Heart right ventricle (tissue), 16 donors: ENCODE measurements around the gene RNF40. TPM values are rescaled to one million over a fixed set of nuclear protein-coding genes. Genes with fewer than 3 reads are reported as not detected.

Source experiments
- ATAC-seq, 8 donors: fragments of 200-7000 bp; cut with Tn5 transposase; one replicate each; pipeline ENCODE4 v1.9.1; 2020; ENCODE audit warnings: mild to moderate bottlenecking in 8 of 8, moderate library complexity in 8 of 8, moderate number of reproducible peaks in 1 of 8
- DNase-seq, 2 donors: peaks; one replicate each; pipeline ENCODE4 v3.0.0-alpha.2; 2020
- H3K27ac ChIP-seq, 10 donors: fragments of 200-600 bp; sonication (generic) in 2 of 10; one replicate each; pipeline versions ENCODE4 v1.5.0 to v1.8.0; 2020 to 2022; ENCODE audit warnings: mild to moderate bottlenecking in 3 of 10
- H3K27me3 ChIP-seq, 7 donors: fragments of 200-600 bp; one replicate each; pipeline ENCODE4 v1.8.0; 2021 to 2022; ENCODE audit warnings: mild to moderate bottlenecking in 2 of 7
- H3K36me3 ChIP-seq, 9 donors: fragments of 200-600 bp; sonication (generic) in 1 of 9; one replicate each; pipeline versions ENCODE4 v1.5.0 to v1.8.0; 2020 to 2022; ENCODE audit warnings: mild to moderate bottlenecking in 2 of 9
- H3K4me1 ChIP-seq, 9 donors: fragments of 200-600 bp; sonication (generic) in 1 of 9; one replicate each; pipeline versions ENCODE4 v1.5.0 to v1.8.0; 2020 to 2022; ENCODE audit warnings: mild to moderate bottlenecking in 4 of 9
- H3K4me3 ChIP-seq, 10 donors: fragments of 200-600 bp; sonication (generic) in 2 of 10; one replicate each; pipeline versions ENCODE4 v1.5.0 to v1.8.0; 2020 to 2022; ENCODE audit warnings: mild to moderate bottlenecking in 7 of 10, moderate library complexity in 2 of 10
- H3K9me3 ChIP-seq, 11 donors: fragments of 200-600 bp in 10 of 11; sonication (generic) in 2 of 11; one replicate each; pipeline versions ENCODE4 v1.5.0 to v1.8.0; 2013 to 2022; ENCODE audit warnings: mild to moderate bottlenecking in 2 of 11, control low read depth in 1 of 11, moderate library complexity in 1 of 11
- CTCF ChIP-seq, 9 donors: fragments of 200-600 bp; sonication (generic) in 2 of 9; IDR thresholded peaks; one replicate each; pipeline versions ENCODE4 v1.5.0 to v1.8.0; 2021 to 2022; ENCODE audit warnings: antibody characterized with exemption in 9 of 9, mild to moderate bottlenecking in 5 of 9, moderate library complexity in 1 of 9
- WGBS, 2 donors: extraction: QIAGEN DNeasy Blood & Tissue Kit; methylation state at CpG; one replicate each; pipeline ENCODE4 v1.1.7; 2013; ENCODE audit warnings: inconsistent platforms in 1 of 2; 5-methylcytosine and 5-hydroxymethylcytosine counted together
- intact Hi-C, 10 donors: fragments of 100-400 bp; cut with DNase I; formaldehyde crosslinking; loops; one replicate each; pipeline versions ENCODE4 v1.11.1 to v1.14.2; 2022
- polyA plus RNA-seq, 2 donors: library from polyadenylated mRNA; stranded (reverse); fragments of 200-250 nt; gene quantifications; one replicate each; pipeline ENCODE4 v1.2.3, GENCODE V29; 2013
- total RNA-seq, 10 donors: library from RNA; stranded (reverse); fragmentation: NEBNext Ultra II Directional in 3 of 10; extraction: Animal tissue kit (Norgen Biotek cat#: 25700) in 3 of 10; gene quantifications; one replicate each; pipeline versions ENCODE4 v1.2.1 to v1.2.4, GENCODE V29; 2021 to 2023
- donor health status: Arrhythmogenic right ventricular cardiomyopathy.
- donor health status: ischemic (EF 13 %, LVEDD 7.1; RV severe dilation, severe dysfunction).
- donor health status: healthy with polysubstance abuse.
- donor health status: DM: no; HTN: yes; CAD: no.
- donor health status: DM: no; HTN: no; CAD: no.
- donor health status: ischemic (EF 25% LVEDD 6.9; RV normal size, moderate dysfunction).
- donor health status: ischemic (EF 25% LVEDD 5.7; RV mildly dilated, moderate dysfunction).
- donor health status: healthy.
- donor health status: DM: yes; HTN: yes; CAD: no.
- donor health status: Ischemic cardiomyopathy.
- donor health status: ischemic (EF 35%, LVEDD 5.7; RV mildly dilated, moderate dysfunction).
- donor health status: nonischemic (EF 11% LVEDD 7.7; RV severe dilation, severe dysfunction).
- donor health status: DM: yes; HTN: yes; CAD: no.
- donor health status: PGD.
- donor health status: ischemic (EF 29% LVEDD 5.4; RV normal size, mild dysfunction).
- donor health status: nonischemic (EF 23%, LVEDD 6.1; RV moderate dilation, normal function).

Gene RNF40
- total and polyA plus RNA-seq, 12 donors = 33.0 to 69.9 (median 42.6) TPM

GRCh38 chr16:30797670-30798309 is 35.7 kb downstream of the RNF40 start:
- Histone ChIP-seq H3K4me1 (no peaks in the 10 kb centered on the region), H3K9me3 (no peaks in the 10 kb centered on the region), H3K27me3 (no peaks in the 10 kb centered on the region), H3K4me3 (no peak overlapping the region), H3K36me3 (no peaks in the 10 kb centered on the region), H3K27ac (no peak overlapping the region)
- ATAC-seq (no peak), DNase-seq (no peak)
- intact Hi-C loops = no loop called here
- TF ChIP-seq CTCF (IDR thresholded peaks at IDR 0.05) = no peak
- 76 to 78% methylated on average over 8 of the region's 8 CpGs for WGBS, 2 donors

- Histone ChIP-seq H3K36me3 (no peaks in the 10 kb centered on the region), H3K27ac (no peak overlapping the region), H3K9me3 (no peaks in the 10 kb centered on the region), H3K4me1 (peaks cover 0 to 25% (median 19%) of the 10 kb centered on the region in 9 donors), H3K4me3 (no peak overlapping the region), H3K27me3 (no peaks in the 10 kb centered on the region)
- WGBS, 2 donors = 65 to 66% methylated on average over 3 of the region's 3 CpGs
- TF ChIP-seq CTCF (IDR thresholded peaks at IDR 0.05) = no peak
- DNase-seq (no peak), ATAC-seq (no peak)
- intact Hi-C loops = loop anchor here in 1 of 10 donors (10.0 kb wide), 1 partner anchor 72 kb away; no protein-coding TSS in a partner anchor
Measured at GRCh38 chr16:30802936-30803335, 40.8 kb downstream of the RNF40 start.

GRCh38 chr16:30805056-30805369 is 42.9 kb downstream of the RNF40 start:
- Histone ChIP-seq H3K27me3 (no peaks in the 10 kb centered on the region), H3K4me1 (peaks cover 0 to 27% (median 19%) of the 10 kb centered on the region in 9 donors), H3K27ac (peak overlapping the region in 9 of 10 donors; percentile 89 to 99 (median 95)), H3K4me3 (peak overlapping the region in 9 of 10 donors; percentile 64 to 89 (median 78)), H3K9me3 (no peaks in the 10 kb centered on the region), H3K36me3 (no peaks in the 10 kb centered on the region)
- intact Hi-C loops = loop anchor here in 5 of 10 donors (1.0 to 10.0 kb wide), 2 partner anchors 18 to 70 kb away; partner anchors contain the start of gene ZNF629 (in 4 of the 5)
- ATAC-seq = peak in 4 of 8 donors; percentile 6 to 31 (median 14)
- WGBS, 2 donors = 42 to 48% methylated on average over 8 of the region's 8 CpGs
- TF ChIP-seq CTCF (IDR thresholded peaks at IDR 0.05) = no peak
- DNase-seq = no peak

- peak; percentile 96 to 98 (median 98) for ATAC-seq
- WGBS, 2 donors = 1% methylated on average over 62 of the region's 62 CpGs
- Histone ChIP-seq H3K27me3 (no peaks in the 10 kb centered on the region), H3K36me3 (no peaks in the 10 kb centered on the region), H3K4me1 (peaks cover 0 to 27% (median 19%) of the 10 kb centered on the region in 9 donors), H3K27ac (peak overlapping the region; percentile 87 to 99 (median 94)), H3K9me3 (no peaks in the 10 kb centered on the region), H3K4me3 (peak overlapping the region; percentile 44 to 89 (median 78))
- peak in 2 of 9 donors; percentile 18 to 27 for TF ChIP-seq CTCF (IDR thresholded peaks at IDR 0.05)
- intact Hi-C loops = loop anchor here in 5 of 10 donors (1.0 to 10.0 kb wide), 2 partner anchors 18 to 69 kb away; partner anchors contain the start of gene ZNF629 (in 4 of the 5)
- peak; percentile 90 to 91 for DNase-seq
Measured at GRCh38 chr16:30805370-30806169, 43.4 kb downstream of the RNF40 start.
